Smooth muscle cell of the brain vasculature (primary cell): ENCODE data around the gene IGSF9.
A peak's percentile ranks its signal among the peaks of the same experiment; 100 is the strongest.

Experiments used
- DNase-seq: peaks from one replicate; pipeline ENCODE4 v3.0.0-alpha.2; 2012; ENCODE audit warnings: low read depth, low spot score

Gene IGSF9

GRCh38 chr1:159898527-159898926 is 46.9 kb downstream of the IGSF9 start:
- DNase-seq: no peak

DNA sequence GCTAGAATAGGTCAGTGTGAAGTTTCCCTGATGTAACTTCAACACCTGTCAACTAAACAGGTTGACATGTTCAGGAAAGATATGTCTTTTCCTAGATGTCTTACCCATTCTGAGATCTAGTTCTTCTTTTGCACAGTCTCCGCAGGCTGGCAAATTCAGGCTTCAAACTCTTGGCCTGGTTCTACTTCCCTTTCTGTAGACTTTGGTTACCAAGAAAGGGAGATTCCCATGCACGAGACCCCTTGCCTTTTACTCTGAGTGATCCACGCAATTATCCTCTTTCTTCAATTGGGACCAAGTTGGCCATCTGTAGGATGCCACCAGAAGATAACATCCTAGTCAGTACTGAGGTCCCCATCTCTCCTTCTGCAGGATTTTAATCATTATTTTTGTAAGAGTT is 47.5 kb downstream of the IGSF9 start:
- DNase-seq: no peak

DNA sequence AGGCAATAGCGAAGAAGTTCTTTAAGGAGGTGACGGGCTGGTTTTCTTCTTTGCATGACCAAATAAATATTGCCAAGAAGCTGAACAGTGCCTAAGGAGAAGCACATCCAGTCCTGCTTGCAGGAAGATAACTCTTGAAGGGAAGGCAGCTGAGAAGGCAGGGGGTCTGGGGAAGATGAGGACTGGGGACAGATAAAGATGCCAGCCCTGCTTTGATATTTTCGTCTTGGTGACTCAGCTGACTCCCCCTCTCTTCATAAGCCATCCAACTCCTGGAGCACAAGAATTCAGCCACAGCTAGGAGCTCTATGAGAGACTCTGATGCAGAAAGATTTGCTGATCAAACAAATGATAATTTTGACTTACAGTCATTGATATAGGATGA is 48.9 kb downstream of the IGSF9 start:
- no peak for DNase-seq

DNA sequence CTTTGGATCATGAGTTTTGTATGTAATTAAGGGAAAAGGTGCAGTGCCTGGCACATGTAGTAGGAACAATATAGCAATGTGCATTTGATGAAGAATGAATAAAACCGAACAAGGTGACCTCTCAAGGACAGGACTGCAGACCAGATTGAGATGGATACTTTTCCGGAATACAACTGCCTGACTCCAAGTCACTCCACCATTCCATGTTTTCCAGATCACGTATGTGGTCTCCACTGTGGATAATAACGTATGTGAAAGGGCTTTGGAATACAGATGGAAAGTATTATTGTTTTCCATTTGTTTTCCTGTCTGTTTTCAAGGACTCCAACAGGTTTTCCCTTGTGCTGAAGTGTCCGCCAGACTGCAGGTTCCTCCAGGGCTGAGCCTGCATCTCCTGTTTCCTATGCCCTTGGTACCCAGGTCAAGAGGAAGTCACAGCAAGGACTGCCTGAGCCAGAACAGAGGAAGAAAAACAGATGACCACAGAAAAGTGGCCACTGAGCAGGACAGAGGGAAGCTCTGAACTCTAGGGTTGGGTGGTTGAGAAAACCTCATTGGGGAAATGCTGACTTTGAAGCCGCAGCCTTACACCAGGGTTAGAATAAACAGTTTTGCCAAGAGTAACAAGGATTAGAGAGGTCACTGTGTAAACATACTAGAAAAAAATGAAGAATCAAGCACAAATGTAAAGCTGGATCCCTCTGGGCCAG is 49.4 kb downstream of the IGSF9 start:
- no peak for DNase-seq

DNA sequence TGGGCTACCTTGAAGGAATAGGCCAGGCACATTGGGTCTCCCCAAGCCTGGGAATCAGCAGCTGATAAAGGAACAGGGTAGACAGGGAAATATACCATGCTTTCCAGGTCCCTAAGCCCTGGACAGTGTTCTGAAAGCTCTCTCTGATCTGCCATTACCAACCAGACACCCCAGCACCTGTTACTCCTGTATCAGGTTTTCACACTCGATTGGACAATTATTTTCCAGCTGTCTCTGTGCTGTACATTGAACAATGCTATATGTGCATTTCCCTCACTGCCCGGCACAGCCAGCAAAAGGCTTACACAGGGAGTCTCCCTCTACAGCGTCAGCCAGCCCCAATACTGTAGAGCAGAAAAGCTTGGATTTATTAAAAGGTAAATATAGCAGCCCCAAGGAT is 50.1 kb downstream of the IGSF9 start:
- DNase-seq: no peak

DNA sequence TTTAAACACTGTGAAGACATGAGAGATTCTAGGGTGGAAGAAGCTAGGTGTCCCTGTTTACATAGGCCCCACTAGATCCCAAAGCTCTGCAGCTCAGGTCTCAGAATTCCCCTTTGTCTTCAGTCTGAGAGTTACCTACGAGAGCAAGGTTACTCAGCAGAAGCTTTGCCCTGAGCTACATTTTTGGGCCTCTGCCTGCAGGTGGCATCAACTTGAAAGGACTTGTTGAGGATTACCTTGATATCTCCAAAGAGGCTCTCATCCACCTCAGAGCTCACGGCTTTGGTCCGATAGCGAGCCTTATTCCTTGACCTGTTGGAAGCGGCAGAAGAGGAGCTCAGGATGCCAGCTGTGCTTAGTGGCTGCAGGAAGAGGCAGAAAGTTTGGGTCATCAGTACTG is 52.5 kb downstream of the IGSF9 start:
- no peak for DNase-seq

DNA sequence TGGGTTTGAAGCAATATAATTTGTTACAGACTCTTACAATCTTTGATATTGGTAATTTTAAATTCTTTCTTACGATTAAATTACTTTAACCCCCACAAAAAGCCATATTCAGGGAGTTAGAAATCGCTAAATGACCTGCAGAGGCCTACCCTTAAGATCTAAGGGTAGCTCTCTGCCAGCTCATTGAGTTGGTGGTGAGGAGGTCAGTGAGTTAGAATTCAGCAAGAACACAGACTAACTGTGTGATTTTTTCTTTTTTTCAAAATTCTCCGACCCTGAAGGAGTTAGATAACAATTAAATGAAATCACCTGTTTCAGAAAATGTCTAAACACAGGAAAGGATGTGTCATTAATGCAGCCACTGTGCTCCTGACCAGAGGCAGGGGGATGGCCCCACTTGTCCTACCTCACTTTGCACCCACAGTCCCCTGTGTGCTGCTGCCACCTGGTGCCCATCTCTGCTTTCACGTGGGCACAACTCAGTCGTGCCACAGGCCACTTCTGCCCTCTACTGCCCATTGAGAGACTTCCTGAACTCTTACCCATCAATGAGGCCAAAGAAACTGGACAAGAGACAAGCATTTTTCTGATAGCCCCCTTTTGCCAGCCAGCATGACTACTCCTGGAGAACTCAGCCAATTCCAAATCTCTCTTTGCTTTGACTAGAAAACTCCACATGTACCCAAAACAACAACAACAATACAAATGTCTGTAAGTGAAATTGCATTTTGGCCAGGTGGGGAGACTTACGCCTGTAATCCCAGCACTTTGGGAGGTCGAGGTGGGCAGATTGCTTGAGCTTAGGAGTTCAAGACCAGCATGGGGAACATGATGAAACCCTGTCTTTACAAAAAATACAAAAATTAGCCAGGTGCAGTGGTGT is 53.9 kb downstream of the IGSF9 start:
- DNase-seq: peak; percentile 80

- DNase-seq: no peak
Measured at GRCh38 chr1:159890390-159890789, 55.0 kb downstream of the IGSF9 start.

GRCh38 chr1:159889821-159890252 is 55.6 kb downstream of the IGSF9 start:
- no peak for DNase-seq

DNA sequence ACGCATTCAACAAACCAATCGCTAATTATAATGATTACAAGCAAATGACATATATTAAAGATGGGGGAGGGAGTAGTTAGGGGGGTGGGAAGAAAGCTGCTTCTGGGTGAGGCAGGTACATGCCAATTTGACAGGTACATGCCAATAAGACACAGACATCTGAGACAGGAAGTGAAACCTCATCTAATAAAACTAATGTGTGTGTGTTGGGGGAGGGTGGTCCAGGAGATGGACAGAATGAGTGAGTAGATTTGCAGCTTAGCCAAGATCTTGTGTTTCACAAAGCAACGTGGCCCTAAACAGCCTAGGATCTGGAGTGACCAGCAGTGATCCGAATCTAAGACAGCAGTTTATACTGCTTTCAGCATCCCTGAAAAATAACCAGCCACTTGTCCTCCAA is 56.2 kb downstream of the IGSF9 start:
- DNase-seq: no peak

DNA sequence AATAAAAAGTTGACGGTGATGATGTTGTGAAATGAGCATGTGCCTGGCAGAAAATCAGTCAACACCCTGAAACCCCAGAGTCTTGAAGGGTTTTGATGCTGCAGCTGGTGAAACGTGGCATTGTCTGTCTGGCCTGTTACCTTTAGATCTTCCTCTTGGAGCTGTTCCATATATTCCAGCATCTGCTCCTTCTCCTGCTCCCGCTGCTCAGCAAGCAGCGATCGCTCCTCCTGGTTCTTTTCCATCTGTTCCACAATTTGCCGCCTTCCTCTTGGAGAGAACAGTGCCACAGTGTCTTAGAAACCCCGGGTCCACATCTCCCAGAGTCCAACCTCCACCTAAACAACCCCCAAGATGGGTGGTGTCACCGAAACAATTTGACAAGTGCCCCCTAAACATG is 61.1 kb downstream of the IGSF9 start:
- no peak for DNase-seq

GRCh38 chr1:159883134-159883533 is 62.3 kb downstream of the IGSF9 start:
- DNase-seq: no peak

- DNase-seq: no peak
Measured at GRCh38 chr1:159882527-159882862, 62.9 kb downstream of the IGSF9 start.

- peak; percentile 97 for DNase-seq
Measured at GRCh38 chr1:159881622-159882526, 63.5 kb downstream of the IGSF9 start.

- no peak for DNase-seq
Measured at GRCh38 chr1:159880430-159880829, 65.0 kb downstream of the IGSF9 start.

- DNase-seq: no peak
Measured at GRCh38 chr1:159879977-159880376, 65.4 kb downstream of the IGSF9 start.

- DNase-seq: no peak
Measured at GRCh38 chr1:159879136-159879535, 66.3 kb downstream of the IGSF9 start.

DNA sequence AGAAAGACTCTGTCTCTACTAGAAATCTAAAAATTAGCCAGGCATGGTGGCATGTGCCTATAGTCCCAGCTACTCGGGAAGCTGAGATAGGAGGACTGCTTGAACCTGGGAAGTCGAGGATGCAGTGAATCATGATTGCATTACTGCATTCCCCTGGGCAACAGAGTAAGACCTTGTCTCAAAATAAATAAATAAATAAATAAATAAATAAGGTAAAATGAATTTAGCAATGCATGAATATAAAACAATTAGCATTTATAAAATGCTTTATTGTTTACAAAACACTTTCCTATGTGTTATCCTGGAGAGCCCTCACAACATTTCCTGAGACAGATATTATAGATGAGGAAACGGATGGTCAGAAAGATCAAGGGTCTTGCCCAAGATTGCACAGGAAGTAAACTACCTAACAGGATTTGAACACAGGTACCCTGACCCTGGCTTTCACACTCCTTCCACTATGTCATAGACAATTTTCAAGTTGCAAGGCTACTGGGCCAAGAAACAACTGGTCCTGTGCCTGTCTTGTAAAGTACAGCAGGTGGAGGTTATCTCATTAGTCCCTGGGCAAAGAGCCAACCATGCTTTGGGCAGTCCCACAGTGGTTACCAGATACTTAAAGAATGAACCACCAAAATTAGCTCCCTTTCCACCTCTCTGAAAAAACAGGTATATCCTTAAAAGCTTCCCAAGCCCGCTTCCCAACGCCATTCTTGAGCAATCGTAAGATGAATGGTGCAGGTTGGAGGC is 67.5 kb downstream of the IGSF9 start:
- DNase-seq: no peak
